ENCODE results near the gene CIRBP.
"Not testable (repeated sequence)": the region's sequence is repeated elsewhere in the genome, so short reads cannot be mapped to it uniquely, and the experiment has no call there.

Gene CIRBP

DNA sequence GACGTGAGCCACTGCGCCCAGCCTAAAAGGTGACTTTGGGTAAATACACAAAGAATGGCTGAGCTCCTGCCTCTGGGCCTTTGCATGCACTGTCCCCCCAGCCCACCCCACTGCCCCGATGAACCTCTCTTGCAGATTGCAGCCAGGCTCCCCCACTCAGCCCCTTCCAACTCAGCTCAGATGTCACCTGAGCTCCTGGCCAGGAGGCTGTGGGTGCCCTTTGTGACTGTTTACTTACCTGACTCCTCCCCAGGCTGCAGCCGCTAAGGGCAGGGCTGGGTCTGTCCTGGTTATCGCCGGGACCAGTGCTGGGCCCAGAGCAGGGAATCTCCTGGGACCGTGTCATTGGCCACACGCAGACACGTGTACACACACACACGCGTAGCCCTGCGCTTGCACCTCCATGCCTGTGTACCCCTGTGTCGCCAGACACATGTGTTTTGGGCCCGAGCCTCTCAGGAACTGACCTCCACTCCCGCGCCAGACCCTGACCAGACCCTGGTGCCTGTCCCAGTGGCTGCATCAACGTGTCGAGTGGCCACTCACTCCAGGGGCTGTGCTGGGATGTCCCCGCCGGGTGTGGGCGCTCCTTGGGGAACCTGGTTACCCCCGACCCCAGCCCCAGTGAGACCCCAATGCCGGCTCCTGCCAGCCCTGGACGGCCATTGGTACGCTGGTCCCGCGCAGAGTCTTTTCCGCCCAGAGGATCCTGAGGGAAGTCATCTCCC, 35.2 kb downstream of the CIRBP start:
- Mint-ChIP-seq H3K4me3 (no peak overlapping the region), H3K27ac (no peak overlapping the region), H3K27me3 (no peaks in the 10 kb centered on the region), H3K4me1 (ENCODE audit: low read depth in 2 of 2) (no peaks in the 10 kb centered on the region), H3K36me3 (ENCODE audit: insufficient read depth) (no peaks in the 10 kb centered on the region), H3K9me3 (no peaks in the 10 kb centered on the region)
- DNase-seq (no peak), ATAC-seq (replicated peaks) (no peak)

DNA sequence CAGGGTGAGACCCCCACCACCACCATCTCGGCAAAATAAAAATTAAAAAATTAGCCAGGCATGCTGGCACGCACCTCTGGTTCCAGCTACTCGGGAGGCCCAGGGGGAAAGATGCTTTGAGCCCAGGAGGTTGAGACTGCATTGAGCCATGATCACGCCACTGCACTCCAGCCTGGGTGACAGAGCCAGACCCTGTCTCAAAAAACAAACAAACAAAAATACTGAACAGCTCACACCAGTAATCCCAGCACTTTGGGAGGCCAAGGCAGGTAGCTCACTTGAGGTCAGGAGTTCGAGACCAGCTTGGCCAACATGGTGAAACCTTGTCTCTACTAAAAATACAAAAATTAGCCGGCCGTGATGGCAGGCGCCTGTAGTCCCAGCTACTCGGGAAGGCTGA, 36.2 kb downstream of the CIRBP start:
- H3K4me1 Mint-ChIP-seq (ENCODE audit: low read depth in 2 of 2); DNase-seq; ATAC-seq (replicated peaks); H3K36me3 Mint-ChIP-seq (ENCODE audit: insufficient read depth); H3K27me3 Mint-ChIP-seq; H3K9me3 Mint-ChIP-seq; H3K27ac Mint-ChIP-seq; H3K4me3 Mint-ChIP-seq: not testable (repeated sequence)

- no peaks in the 10 kb centered on the region for H3K9me3 Mint-ChIP-seq
- H3K4me1 Mint-ChIP-seq (ENCODE audit: low read depth in 2 of 2) = no peaks in the 10 kb centered on the region
- H3K27me3 Mint-ChIP-seq = no peaks in the 10 kb centered on the region
- no peaks in the 10 kb centered on the region for H3K36me3 Mint-ChIP-seq (ENCODE audit: insufficient read depth)
- no peak overlapping the region for H3K4me3 Mint-ChIP-seq
- DNase-seq (no peak), ATAC-seq (replicated peaks) (no peak)
- H3K27ac Mint-ChIP-seq = no peak overlapping the region
These were observed 38.2 kb downstream of the CIRBP start for GRCh38 chr19:1307320-1307719.

DNA sequence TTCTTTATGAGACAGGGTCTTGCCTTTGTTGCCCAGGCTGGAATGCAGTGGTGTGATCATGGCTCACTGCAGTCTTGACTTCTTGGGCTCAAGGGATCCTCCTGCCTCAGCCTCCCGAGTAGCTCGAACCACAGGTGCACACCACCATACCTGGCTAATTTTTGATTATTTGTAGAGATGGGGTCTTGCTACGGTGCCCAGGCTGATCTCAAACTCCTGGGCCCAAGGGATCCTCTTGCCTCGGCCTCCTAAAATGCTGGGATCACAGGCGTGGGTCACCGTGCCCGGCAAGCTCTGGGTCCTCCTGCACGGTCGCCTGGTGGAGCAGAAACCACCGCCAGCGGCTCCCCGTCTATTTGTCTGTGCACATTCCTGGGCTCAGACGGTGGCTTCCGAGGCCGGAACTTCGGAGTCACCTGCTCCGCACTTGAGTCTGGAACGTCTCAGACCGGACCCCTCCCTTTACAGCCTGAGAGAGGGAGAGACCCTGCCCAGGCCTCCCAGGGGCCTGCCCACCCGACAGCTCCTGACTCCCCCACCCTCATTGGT, 38.7 kb downstream of the CIRBP start:
- Mint-ChIP-seq H3K36me3 (ENCODE audit: insufficient read depth) (no peaks in the 10 kb centered on the region), H3K9me3 (no peaks in the 10 kb centered on the region), H3K4me3 (no peak overlapping the region), H3K27me3 (no peaks in the 10 kb centered on the region), H3K4me1 (ENCODE audit: low read depth in 2 of 2) (no peaks in the 10 kb centered on the region), H3K27ac (no peak overlapping the region)
- ATAC-seq (replicated peaks) (no peak), DNase-seq (no peak)

DNA sequence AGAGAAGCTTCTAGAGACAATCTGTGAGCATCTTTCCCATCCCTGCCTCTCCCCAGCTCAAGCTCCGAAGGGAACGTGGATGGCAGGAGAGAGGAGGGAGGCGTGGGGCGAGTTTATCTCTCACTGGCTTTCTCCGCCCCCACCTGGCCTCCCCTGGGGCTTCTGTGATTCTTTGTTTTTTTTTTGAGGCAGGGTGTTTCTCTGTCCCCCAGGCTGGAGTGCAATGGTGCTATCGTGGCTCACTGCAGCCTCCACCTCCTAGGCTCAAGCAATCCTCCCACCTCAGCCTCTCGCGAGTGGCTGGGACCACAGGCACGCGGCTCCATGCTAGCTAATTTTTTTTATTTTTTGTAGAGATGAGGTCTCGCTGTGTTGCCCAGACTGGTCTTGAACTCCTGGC, 39.6 kb downstream of the CIRBP start:
- Mint-ChIP-seq H3K4me3 (no peak overlapping the region), H3K27me3 (no peaks in the 10 kb centered on the region), H3K4me1 (ENCODE audit: low read depth in 2 of 2) (no peaks in the 10 kb centered on the region), H3K9me3 (no peaks in the 10 kb centered on the region), H3K36me3 (ENCODE audit: insufficient read depth) (no peaks in the 10 kb centered on the region), H3K27ac (no peak overlapping the region)
- ATAC-seq (replicated peaks) (no peak), DNase-seq (no peak)

DNA sequence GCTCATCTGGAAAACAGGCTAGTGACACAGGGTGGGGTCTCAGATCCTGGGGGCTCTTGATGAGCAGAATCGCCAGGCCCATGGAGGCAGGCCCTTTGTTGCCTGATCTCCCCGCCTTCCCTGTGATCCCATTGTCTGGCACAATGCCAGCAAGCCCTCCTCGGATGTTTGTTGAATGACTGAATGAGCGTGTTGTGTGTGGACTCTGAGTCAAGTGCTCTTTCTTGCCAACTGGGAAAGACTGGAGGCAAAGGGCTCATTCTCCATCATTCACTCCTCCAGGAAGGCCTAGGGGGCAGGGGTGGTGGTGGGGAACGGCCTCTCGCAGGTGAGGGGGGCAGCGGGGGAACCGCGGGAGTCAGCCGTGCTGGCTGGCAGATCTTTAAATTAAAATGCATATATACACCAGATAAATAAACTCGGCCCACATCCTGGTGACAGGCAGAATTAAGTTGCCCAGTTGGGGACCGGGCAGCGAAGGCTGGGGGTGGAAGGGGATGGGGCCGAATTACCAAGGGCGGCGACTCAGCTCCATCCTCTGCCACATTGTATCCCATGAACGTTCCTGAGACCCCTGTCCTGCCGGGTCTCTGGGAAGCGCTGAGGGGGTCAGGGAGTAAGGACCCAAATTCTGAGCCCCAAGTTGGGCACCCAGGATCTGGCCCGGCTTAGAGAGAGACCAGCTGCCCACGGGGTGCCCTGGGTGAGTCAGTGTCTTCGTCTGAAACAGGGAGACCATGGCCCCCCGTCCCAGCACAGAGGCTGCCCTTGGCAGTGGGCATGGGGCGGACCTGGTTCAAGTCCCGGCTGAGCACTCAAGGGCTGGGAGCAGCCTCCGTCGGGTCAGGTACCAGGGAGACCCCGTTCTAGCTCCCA, 41.1 kb downstream of the CIRBP start:
- no peak for ATAC-seq (replicated peaks)
- Mint-ChIP-seq H3K4me3 (no peak overlapping the region), H3K27ac (no peak overlapping the region), H3K9me3 (no peaks in the 10 kb centered on the region), H3K27me3 (no peaks in the 10 kb centered on the region), H3K36me3 (ENCODE audit: insufficient read depth) (no peaks in the 10 kb centered on the region), H3K4me1 (ENCODE audit: low read depth in 2 of 2) (no peaks in the 10 kb centered on the region)
- no peak for DNase-seq

- no peak for ATAC-seq (replicated peaks)
- Mint-ChIP-seq H3K4me3 (no peak overlapping the region), H3K9me3 (no peaks in the 10 kb centered on the region), H3K4me1 (ENCODE audit: low read depth in 2 of 2) (no peaks in the 10 kb centered on the region), H3K27me3 (no peaks in the 10 kb centered on the region), H3K36me3 (ENCODE audit: insufficient read depth) (no peaks in the 10 kb centered on the region), H3K27ac (no peak overlapping the region)
- DNase-seq = no peak
These were observed 41.7 kb downstream of the CIRBP start for GRCh38 chr19:1310853-1311180.

DNA sequence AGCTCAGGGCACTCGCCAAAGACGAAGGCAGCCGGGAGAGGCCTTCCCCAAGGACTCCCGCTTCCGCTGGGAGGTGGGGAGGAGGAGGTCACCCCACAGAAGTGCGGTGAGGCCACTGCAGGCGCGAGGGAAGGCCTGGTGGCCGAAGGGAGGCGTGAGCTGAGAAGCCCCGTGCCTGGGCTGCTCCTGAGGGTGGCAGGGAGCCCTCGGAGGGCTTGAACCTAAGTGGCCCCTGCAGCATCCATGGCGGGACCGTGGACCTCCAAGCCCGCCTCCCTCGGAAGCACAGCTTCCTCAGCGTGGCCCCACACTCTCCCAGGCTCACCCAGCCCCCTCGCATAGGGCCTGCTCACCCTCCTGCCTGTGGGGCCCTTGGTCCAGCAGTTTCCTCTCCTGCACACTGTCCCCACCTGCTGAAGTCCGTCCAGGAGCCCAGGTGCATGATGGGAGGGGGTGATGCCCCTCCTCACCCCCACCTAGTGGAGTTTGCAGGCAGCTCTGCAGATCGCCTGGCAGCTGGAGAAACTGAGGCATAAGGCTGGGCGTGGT, 42.5 kb downstream of the CIRBP start:
- no peak overlapping the region for H3K27ac Mint-ChIP-seq
- no peaks in the 10 kb centered on the region for H3K9me3 Mint-ChIP-seq
- no peaks in the 10 kb centered on the region for H3K4me1 Mint-ChIP-seq (ENCODE audit: low read depth in 2 of 2)
- no peaks in the 10 kb centered on the region for H3K36me3 Mint-ChIP-seq (ENCODE audit: insufficient read depth)
- H3K4me3 Mint-ChIP-seq = no peak overlapping the region
- DNase-seq = no peak
- no peak for ATAC-seq (replicated peaks)
- peaks cover 0 to 3% of the 10 kb centered on the region in 2 donors for H3K27me3 Mint-ChIP-seq

- ATAC-seq (replicated peaks) = no peak
These were observed 43.9 kb downstream of the CIRBP start for GRCh38 chr19:1312767-1313694.

DNA sequence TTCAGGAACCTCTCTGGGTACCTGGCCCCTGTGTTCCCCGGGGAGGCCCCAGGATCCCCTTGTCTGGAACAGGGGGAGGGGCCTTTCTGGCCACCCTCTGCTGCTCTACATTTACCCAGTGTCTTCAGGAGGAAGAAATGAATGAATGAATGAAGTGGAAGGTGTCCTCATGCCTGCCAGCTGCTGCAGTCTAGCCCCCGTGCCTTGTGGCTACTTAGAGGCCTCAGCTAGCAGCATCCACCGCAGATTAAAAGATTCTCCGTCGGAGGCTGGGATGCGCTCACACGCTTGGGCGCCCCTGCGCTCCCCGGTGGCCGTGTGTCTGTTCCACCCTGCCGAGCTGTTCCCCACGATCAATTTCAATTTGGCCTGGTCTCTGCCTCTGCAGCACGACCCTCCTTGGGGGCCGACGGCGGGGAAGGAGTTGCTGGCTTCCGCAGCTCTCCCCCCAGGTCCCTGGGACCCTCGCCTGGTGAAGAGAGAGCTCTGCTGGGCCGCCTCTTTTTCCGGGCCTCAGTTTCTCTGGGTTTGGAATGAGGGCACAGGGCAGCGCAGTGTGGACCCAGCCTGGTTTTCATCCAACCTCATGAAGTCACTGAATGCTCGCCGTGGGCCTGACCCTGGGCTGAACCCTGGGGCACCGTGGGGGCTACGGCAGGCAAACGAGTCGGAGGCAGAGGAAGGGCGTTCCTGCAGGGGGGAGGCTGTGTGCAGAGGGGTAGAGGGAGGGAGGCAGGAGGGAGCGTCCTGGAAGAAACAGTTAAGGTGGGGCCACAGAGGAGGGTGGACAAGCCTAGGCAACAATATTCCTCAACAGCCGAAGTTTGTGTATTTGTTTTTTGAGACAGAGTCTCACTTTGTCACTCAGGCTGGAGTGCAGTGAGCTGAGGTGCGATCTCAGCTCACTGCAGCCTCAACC, 44.8 kb downstream of the CIRBP start:
- DNase-seq = no peak
- Mint-ChIP-seq H3K36me3 (ENCODE audit: insufficient read depth) (no peaks in the 10 kb centered on the region), H3K4me1 (ENCODE audit: low read depth in 2 of 2) (no peaks in the 10 kb centered on the region), H3K4me3 (no peak overlapping the region), H3K9me3 (no peaks in the 10 kb centered on the region), H3K27me3 (peaks cover 15 to 22% of the 10 kb centered on the region in 2 donors), H3K27ac (no peak overlapping the region)
- no peak for ATAC-seq (replicated peaks)

More at GRCh38 chr19:1312767-1313694, 43.9 kb downstream of the CIRBP start:
- H3K4me3 Mint-ChIP-seq = no peak overlapping the region
- no peak for DNase-seq
- H3K9me3 Mint-ChIP-seq = no peaks in the 10 kb centered on the region
- H3K27me3 Mint-ChIP-seq = peaks cover 13 to 17% of the 10 kb centered on the region in 2 donors
- H3K36me3 Mint-ChIP-seq (ENCODE audit: insufficient read depth) = no peaks in the 10 kb centered on the region
- H3K27ac Mint-ChIP-seq = no peak overlapping the region
- no peaks in the 10 kb centered on the region for H3K4me1 Mint-ChIP-seq (ENCODE audit: low read depth in 2 of 2)

- no peak overlapping the region for H3K4me3 Mint-ChIP-seq
- no peaks in the 10 kb centered on the region for H3K36me3 Mint-ChIP-seq (ENCODE audit: insufficient read depth)
- H3K27me3 Mint-ChIP-seq = peaks cover 15 to 34% of the 10 kb centered on the region in 2 donors
- no peaks in the 10 kb centered on the region for H3K4me1 Mint-ChIP-seq (ENCODE audit: low read depth in 2 of 2)
- no peak for DNase-seq
- ATAC-seq (replicated peaks) = peak; percentile 35
- no peak overlapping the region for H3K27ac Mint-ChIP-seq
- no peaks in the 10 kb centered on the region for H3K9me3 Mint-ChIP-seq
These were observed 46.5 kb downstream of the CIRBP start for GRCh38 chr19:1315470-1316166.

DNA sequence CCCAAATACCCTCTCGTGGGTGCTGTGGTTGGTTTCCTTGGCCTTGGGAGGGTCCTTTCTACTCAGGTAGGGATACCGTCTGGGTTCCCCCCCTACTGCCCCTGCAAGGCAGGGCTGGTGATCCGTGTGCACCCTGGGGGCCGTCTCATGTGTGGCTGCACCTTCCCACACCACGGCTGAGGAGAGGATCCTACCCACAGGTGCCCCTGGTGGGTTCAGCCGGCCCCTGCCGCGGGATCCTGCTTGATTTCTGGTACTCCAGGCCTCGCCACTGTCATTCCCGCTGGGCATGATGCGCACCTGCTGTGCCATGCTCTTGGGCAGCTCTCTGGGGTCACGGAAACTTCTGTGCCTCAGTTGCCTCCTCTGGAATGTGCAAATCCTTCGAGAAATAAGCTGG, 47.3 kb downstream of the CIRBP start:
- H3K4me1 Mint-ChIP-seq (ENCODE audit: low read depth in 2 of 2) = no peaks in the 10 kb centered on the region
- peaks cover 19 to 40% of the 10 kb centered on the region in 2 donors for H3K27me3 Mint-ChIP-seq
- H3K4me3 Mint-ChIP-seq = no peak overlapping the region
- ATAC-seq (replicated peaks) (no peak), DNase-seq (no peak)
- H3K36me3 Mint-ChIP-seq (ENCODE audit: insufficient read depth) = no peaks in the 10 kb centered on the region
- H3K9me3 Mint-ChIP-seq = no peaks in the 10 kb centered on the region
- no peak overlapping the region for H3K27ac Mint-ChIP-seq
